H4 (cell line): ENCODE results near the gene FBXL14. TPM values are rescaled to one million over a fixed set of nuclear protein-coding genes. Genes with fewer than 3 reads are reported as not detected.
"Not testable (repeated sequence)": the region's sequence is repeated elsewhere in the genome, so short reads cannot be mapped to it uniquely, and the experiment has no call there.

Experiments used
- DNase-seq: peaks from one replicate; pipeline ENCODE4 v3.0.0-alpha.2; 2015; ENCODE audit warnings: low spot score
- total RNA-seq: library from RNA; depleted of rRNA; stranded (reverse); fragments of >200 nt; shearing (Covaris generic); gene quantifications from 2 replicates; pipeline ENCODE4 v1.2.3, GENCODE V29; 2014

The FBXL14 gene
- total RNA-seq, 1 experiment from 2014 or later: 6.1 TPM

DNA sequence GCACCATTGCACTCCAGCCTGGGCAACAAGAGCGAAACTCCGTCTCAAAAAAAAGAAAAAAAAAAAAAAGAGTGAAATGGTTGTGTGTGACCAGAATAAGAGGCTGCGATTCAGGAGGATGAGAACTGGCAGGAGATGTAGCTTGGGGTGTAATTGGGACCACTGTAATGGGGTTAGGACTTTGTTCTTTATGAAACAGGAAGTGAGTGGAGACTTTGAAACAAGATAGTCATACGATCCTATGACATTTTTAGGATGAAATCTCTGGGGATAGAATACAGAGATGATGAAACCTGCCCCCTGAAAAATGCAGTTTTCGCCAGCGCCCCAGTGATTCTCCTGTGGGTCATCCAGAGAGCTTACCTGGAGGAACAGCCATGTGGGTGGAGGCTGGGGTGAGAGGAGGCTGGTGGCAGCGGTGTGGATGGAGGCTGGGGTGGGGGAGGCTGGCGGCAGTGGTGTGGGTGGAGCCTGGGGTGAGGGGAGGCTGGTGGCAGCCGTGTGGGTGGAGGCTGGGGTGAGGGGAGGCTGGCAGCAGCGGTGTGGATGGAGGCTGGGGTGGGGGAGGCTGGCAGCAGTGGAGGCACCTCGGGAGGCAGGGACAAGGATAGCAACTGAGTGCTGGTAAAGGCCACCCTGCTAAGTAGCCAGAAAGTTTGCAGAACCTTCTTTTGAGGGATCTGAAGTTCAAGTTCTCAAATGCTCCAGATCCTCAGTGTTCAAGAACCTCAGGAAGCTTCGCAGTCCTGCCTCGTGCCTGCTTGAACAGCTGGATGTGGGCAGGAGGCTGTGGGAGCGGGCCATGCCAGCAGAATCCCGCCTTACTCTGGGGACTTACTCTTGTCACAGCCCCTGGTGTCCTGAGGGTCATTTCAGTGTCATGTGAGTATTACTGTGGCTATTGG lies 20.2 kb downstream of the FBXL14 start:
- peak; percentile 26 for DNase-seq

GRCh38 chr12:1572731-1573130 lies 21.6 kb downstream of the FBXL14 start:
- no peak for DNase-seq

DNA sequence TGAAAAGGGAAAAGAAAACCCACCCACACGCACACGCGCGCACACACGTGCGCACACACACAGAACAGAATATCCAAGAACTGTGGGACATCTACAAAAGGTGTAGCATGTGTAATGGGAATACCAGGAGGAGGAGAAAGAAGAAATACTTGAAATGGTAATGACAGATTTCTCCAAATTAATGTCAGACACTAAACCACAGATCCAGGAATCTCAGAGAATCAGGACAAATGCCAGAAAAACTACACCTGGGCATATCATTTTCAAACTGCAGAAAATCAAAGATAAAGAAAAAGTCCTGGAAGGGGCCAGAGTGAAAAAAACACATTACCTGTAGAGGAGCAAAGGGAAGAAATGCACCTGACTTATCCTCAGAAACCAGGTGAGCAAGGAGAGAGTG lies 26.5 kb downstream of the FBXL14 start:
- no peak for DNase-seq

DNA sequence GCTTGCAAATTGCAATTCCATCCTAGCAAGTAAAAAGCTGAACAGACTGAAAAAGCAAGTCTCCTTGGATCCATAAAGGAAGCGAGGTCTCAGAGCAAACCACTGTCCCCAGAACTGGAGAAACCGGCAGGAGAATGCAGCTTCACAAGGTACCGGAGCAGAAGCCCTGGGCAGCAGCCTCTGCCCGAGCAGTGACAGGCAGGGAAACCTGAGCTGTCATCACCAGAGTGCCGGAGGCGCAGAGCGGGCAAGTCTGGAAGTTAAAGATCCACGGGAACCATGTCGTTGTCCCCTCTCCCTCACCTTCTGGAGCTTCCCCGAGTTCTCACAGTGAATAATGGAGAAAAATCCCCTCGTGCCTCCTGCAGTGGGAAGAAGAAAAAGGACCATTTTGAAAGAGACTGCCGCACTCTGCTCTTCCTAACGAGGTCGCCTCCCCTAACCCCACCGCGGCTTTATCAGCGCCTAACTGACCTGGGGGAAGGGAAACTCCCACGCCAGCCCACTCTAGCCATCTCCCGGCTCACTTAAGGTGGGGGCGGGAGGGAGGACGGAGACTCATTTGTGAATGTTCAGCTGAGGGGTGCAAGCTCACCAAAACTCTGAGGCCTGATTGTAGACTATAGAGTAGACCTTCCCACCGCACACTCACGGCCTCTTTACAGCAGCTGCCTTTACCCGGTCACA lies 27.8 kb downstream of the FBXL14 start:
- no peak for DNase-seq

DNA sequence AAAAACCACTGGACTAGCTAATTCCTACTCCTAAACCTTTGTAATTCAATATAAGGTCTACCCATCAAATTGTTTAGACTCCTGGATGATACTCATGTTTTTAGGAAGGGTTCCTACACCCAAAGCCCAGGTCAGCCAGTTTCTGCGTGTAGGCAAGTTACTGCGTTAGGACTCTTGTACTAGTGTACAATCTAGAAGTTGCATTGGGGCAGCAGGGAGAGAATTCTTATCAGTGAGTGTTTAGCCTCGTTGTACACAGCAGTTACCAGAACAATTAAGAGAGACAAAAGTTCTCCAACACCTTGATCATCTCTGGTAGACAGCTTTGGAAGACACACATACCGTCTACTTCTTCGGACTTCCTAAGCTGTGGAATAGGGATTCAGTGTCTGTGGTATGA lies 29.2 kb downstream of the FBXL14 start:
- no peak for DNase-seq

DNA sequence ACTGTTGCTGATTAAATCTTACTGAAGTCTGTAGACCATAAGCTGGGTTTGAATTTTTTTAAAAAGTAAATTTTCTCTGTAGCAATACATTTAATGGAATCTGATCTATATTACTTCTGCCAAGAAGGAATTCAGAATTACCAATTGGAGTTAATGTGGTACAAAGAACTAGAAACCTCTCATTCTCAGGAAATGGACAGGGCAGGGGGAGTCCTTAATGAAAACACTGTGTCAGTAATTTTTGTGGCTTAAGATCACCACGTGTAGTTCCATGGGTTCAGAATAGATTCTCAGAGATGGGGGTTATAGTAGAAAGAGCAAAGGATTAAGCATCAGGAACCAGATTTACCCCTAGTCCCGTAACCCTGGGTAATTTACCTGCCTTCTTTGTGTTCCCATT lies 30.3 kb downstream of the FBXL14 start:
- no peak for DNase-seq

DNA sequence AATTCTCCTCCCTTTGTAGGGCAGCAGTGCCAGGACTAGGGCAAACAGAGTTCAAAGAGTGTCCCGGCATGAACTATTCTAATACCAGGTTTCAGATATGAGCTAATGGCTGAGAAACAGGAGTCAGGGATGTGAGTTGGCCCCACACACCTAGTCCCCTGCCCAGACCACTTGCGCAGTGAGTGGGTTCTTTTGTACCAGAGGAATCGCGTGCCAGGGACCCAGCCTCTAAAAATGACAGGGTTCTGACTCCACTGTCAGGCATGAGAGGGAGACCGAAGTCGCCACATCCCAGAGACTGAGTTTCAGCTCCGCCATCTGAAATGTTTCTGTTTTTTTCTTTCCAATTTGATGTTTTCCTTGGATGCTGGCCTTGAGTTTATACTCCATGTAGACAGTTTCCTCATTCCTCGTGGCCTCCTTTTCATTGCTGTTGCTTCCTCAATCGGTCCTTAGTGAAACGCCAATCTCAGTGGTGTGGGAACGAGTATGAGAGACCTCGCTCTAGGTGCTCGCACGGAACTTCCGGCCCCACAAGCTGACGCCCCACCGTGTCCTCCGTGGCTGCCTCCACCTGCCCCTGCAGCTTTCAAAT lies 31.5 kb downstream of the FBXL14 start:
- DNase-seq: no peak

DNA sequence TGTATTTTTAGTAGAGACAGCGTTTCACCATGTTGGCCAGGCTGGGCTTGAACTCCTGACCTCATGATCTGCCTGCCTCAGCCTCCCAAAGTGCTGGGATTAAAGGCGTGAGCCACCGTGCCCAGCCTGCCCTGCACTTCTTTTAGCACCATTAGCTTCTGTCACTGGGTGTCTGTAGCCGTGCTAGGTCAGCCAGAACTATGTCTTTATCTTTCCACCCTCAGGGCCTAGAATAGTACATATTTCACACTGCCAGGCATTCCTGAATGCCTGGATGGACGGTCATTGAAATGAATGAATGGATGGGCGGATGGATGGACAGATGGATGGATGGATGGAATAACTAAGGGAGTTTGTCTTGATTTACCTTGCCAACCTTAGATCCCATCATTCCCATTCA lies 33.7 kb downstream of the FBXL14 start:
- no peak for DNase-seq

DNA sequence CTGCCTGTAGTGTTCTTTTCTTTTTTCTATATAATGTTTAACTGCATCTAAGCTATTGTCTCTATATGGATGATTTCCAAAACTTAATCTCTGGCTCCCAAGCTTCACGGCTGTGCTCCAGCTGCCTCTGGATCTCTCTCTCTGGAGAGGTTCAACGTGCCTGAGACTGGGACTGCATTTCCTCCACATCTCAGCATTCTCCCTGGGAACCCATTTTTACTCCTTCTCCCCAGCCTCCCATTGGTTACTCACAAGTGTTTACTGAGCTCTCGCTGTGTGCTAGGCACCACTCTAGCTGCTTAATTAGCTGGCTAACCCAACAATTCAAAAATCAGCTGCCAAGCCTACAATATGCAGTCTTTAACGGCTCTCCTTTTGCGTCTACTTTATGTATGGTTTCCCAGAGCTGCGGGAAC lies 34.7 kb downstream of the FBXL14 start:
- DNase-seq: no peak

GRCh38 chr12:1558108-1558507 lies 36.3 kb downstream of the FBXL14 start:
- DNase-seq: not testable (repeated sequence)

GRCh38 chr12:1553987-1554982 lies 40.1 kb downstream of the FBXL14 start:
- DNase-seq: no peak

GRCh38 chr12:1553536-1553935 lies 40.8 kb downstream of the FBXL14 start:
- DNase-seq: no peak

GRCh38 chr12:1552911-1553491 lies 41.4 kb downstream of the FBXL14 start:
- DNase-seq: no peak

GRCh38 chr12:1552171-1552570 lies 42.2 kb downstream of the FBXL14 start:
- DNase-seq: no peak

GRCh38 chr12:1551496-1551895 lies 42.9 kb downstream of the FBXL14 start:
- no peak for DNase-seq

- no peak for DNase-seq
Measured at GRCh38 chr12:1546931-1547640, 47.3 kb downstream of the FBXL14 start.

DNA sequence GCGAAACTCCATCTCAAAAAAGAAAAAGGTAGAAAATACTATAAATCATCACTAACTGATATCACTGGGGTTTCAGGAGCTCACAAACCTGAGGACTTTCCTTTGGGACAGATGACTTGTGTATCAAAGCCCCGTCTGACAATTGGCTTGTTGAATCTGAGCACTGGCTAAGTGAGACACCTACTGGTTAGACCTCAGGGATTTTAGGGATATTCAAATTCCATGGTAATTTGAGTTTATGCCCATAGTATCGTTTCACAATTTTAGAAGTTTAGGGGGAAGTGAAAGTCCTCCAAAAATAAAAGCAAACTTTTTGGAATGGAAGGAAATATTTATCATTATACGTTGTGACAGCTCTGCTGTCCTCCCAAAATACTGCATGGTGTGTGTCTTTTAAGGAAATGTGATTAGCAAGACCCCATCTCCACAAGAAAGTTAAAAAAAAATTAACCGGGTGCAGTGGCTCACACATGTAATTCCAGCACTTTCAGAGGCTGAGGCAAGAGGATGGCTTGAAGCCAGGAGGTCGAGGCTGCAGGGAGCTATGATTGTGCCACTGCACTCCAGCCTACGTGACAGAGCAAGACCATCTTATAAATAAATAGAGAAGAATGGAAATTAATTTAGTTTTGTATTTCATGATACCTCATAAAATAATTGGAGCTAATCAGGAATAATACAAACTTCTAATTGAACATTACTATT lies 49.2 kb downstream of the FBXL14 start:
- DNase-seq: no peak

DNA sequence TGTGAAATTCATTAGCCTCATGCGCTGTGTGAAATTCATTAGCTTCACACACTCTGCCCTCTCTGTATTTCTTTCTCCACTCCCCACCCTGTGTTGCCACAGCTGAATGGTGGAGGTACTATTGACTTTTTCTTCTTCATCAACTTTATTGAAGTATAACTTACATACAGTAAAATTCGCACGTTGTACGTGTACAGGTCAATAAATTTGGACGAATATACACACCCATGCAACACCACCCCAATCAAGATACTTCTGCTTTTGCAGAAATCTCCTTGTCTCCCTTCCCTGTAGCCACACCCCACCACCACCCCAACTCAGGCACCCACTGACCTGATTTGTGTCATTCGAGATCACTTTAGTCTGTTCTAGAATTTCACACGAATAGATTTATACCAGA lies 51.8 kb downstream of the FBXL14 start:
- DNase-seq: no peak

- DNase-seq: no peak
Measured at GRCh38 chr12:1540690-1541089, 53.7 kb downstream of the FBXL14 start.

DNA sequence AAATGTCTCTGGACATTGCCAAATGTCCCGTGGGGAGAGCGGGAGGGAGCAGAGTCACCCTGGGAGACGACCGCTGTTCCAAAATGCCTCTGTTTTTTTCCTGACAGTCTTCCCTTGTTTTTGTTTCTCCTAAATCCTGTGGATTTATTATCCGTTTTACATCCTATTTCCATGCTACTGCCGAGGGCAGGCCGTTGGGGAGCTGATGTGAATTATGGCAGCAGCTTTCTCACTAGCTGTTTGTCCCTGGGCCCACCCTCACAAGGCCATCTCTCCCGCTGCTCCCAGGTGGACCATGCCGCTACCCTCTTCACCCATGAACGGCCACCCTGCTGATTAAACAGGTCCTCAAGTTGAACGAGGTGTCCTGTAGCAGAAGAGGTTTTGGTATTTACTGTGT lies 55.2 kb downstream of the FBXL14 start:
- DNase-seq: no peak
